BJ (cell line): ENCODE results near the gene PCK2. TPM values are rescaled to one million over a fixed set of nuclear protein-coding genes. Genes with fewer than 3 reads are reported as not detected.
"Not testable (repeated sequence)": the region's sequence is repeated elsewhere in the genome, so short reads cannot be mapped to it uniquely, and the experiment has no call there.

Source experiments
- CTCF ChIA-PET: fragments of 350-600 bp; formaldehyde crosslinking; extraction: SDS; loops from one replicate; lab custom pipeline; 2021; ENCODE audit warnings: antibody characterized with exemption, inconsistent platforms; lab: Yijun Ruan, JAX
- POLR2A ChIA-PET: fragments of 300-600 bp; sonication (Branson Sonifier 250); formaldehyde crosslinking; extraction: SDS; loops from one replicate; lab custom pipeline; 2021; ENCODE audit warnings: antibody characterized with exemption; lab: Charles Lee
- DNase-seq: peaks from one replicate; pipeline ENCODE4 v3.0.0-alpha.2; 2011; ENCODE audit warnings: low read depth
- H3K27me3 ChIP-seq: 2 replicates; pipeline ENCODE4 v1.6.0; 2011; ENCODE audit warnings: low read length; ENCODE audit not compliant: control insufficient read depth, insufficient read depth
- H3K36me3 ChIP-seq: 2 replicates; pipeline ENCODE4 v1.5.1; 2011; ENCODE audit warnings: low read length; ENCODE audit not compliant: control insufficient read depth, insufficient read depth
- H3K4me3 ChIP-seq: 2 replicates; pipeline ENCODE4 v1.5.1; 2011; ENCODE audit warnings: low read depth, mild to moderate bottlenecking, control low read depth, low read length
- CTCF ChIP-seq: IDR thresholded peaks from 2 replicates; pipeline ENCODE4 v1.5.1; 2011; ENCODE audit warnings: low read depth, mild to moderate bottlenecking, control low read depth, inconsistent platforms, low read length, moderate library complexity; ENCODE audit not compliant: insufficient read depth
- polyA minus RNA-seq: library from RNA; depleted of rRNA, polyadenylated mRNA; stranded (reverse); fragments of >200 nt; gene quantifications from 2 replicates; pipeline ENCODE4 v1.2.3, GENCODE V29; 2011; rRNA and poly(A)+ RNA removed
- polyA plus RNA-seq: library from polyadenylated mRNA; depleted of rRNA; stranded (reverse); fragments of >200 nt; gene quantifications from 2 replicates; pipeline ENCODE4 v1.2.3, GENCODE V29; 2011; rRNA removed

PCK2 gene
- polyA plus RNA-seq = 141 and 227 TPM in 2 replicates
- polyA minus RNA-seq = 241 and 308 TPM in 2 replicates

DNA sequence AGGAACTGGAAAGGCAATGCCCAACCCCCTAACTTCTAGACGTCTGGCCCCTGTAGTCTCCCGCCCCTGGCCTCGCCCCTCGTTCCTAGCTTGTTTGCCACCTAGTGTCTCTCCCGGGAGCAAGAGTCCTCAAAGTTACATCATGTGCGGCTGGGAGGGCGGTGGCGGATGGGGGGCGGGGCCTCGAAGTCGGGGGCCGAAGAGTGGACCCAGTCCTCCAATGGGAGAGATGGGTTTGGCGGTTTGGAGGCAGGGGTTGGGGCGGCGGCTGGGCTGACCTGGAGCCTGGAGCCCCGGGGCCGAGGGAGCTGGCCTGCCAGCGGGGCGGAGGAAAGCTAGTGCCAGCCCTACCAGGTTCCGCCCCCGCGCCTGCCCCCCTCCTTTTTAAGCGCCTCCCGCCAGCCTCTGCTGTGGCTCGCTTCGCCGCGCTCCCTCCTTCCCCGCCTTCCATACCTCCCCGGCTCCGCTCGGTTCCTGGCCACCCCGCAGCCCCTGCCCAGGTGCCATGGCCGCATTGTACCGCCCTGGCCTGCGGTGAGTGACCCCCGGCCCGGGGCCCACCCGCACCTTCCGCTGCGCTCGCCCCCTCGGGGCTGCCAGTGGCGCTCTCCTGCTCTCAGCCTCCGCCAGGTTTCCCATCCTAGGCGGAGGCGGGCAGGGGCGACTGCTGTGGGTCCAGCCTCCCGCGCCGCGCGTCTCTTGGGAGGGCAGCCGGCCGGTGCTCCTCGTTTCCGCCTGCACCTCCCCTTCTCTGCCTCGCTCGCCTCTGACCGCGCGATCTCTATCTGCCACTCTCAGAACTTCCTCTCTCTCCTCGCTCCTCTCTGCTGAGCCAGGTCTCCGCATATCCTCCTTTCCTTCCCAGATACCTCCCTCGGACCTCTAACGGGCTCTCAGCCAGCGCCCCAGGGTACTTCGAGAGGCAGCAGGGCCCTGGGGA is at the start of gene PCK2:
PCK2 (plus strand) TSS at position 411 of the 940 bp plus-strand sequence; CDS start at position 506, 95 bp downstream.
- ChIA-PET POLR2A (interaction anchor here (0.5 to 1.4 kb wide), 5 partner anchors 15 to 865 kb away, joined by 3 to 10 read pairs (median 4); partner anchors contain the start of genes DCAF11 and NRL), CTCF (interaction anchor here (0.7 to 13.0 kb wide), 7 partner anchors 10 to 79 kb away, joined by 3 to 200 read pairs (median 7); partner anchors contain the start of gene DCAF11)
- Histone ChIP-seq H3K4me3 (peak within 1 kb of the TSS; percentile 82), H3K27me3 (no peaks in the 10 kb centered on the region), H3K36me3 (peaks cover 17% of the 10 kb centered on the region)
- DNase-seq = peak; percentile 84
- peak; percentile 21; the same call in 1 of the 2 replicates for TF ChIP-seq CTCF

DNA sequence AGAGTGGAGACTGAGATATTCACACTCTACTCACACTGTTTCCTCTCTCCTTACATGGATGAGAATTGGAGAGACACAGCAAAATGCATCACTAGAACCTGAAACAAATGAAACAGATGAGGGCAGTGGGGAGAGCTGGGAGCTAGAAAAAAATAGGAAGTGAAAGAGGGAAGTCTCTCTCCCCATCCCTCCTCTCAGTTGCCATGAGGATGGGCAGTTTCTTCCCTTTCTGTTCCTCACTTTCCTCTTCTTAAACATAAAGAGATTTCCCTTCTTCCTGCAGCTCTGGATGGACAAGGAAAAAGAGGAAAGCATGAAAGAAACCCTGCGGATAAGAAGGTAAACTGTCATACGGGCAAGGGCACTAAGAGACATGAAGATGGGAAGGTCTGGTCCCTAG is 45.1 kb upstream of the PCK2 start:
- DNase-seq, CTCF ChIA-PET, H3K4me3 ChIP-seq, H3K27me3 ChIP-seq, H3K36me3 ChIP-seq, POLR2A ChIA-PET: not testable (repeated sequence)

- POLR2A ChIA-PET, DNase-seq, H3K36me3 ChIP-seq, H3K4me3 ChIP-seq: not testable (repeated sequence)
- CTCF ChIA-PET = interaction anchor here (0.6 to 2.0 kb wide), 3 partner anchors 8 to 257 kb away, joined by 3 to 10 read pairs (median 5); no protein-coding TSS in a partner anchor
- peaks cover 12% of the 10 kb centered on the region for H3K27me3 ChIP-seq
Observed at GRCh38 chr14:24050753-24051152, 43.4 kb upstream of the PCK2 start.

- CTCF ChIA-PET = interaction anchor here (0.6 to 2.0 kb wide), 9 partner anchors 15 to 257 kb away, joined by 3 to 12 read pairs (median 4); partner anchors contain the start of gene PSME2
- POLR2A ChIA-PET = no interaction called here
Observed at GRCh38 chr14:24051176-24051788, 42.8 kb upstream of the PCK2 start.

DNA sequence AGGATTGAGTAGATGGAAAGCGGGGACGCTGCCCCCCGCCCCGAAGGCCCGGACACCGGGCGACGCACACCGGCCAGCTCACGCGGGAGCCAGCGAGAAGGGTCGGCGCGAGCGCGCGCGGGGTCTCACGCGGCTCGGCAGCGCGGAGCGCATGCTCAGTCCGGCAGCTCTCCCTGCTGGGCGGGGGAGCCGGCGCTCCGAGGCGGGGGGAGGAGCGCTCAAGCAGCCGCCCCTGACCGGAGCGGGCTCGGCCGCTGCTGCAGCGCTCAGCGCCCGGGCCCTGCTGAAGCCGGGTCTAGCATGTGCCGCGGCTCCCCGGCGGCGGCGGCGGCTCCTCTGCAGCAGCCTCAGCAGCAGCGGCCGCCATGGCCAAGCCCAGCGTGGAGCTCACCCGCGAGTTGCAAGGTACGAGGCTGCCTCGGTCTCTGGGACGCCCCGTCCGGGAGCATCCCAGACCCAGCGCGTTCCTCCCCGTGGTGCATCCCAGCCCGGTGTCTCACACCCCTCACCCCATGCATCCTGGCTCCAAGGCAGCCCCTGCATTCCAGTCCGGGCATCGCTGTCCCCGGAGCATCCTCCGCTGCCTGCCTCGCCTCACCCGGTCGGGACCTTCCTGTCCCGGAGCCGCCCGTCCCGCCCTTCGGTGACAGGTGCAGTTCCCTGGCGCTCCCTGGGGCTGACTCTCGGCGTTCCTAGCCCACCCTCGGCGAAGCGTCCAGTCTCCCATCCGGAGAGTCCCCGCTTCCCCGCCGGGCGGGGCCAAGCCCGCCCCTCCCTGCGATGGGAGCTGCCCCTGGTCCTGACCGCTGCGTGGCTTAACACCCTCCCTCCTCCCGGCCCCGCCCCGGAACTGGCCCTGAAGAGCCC is 42.1 kb upstream of the PCK2 start, which contains the start of gene CARMIL3:
CARMIL3 (plus strand) TSS at position 221 of the 867 bp plus-strand sequence; CDS start at position 366, 145 bp downstream.
- POLR2A ChIA-PET = no interaction called here
- no peak for TF ChIP-seq CTCF
- Histone ChIP-seq H3K4me3 (peak within 1 kb of the TSS; percentile 48), H3K36me3 (no peaks in the 10 kb centered on the region), H3K27me3 (peaks cover 15% of the 10 kb centered on the region)
- CTCF ChIA-PET = interaction anchor here (0.6 to 2.0 kb wide), 8 partner anchors 16 to 114 kb away, joined by 3 to 12 read pairs (median 4); partner anchors contain the start of gene PSME2
- no peak for DNase-seq

More at GRCh38 chr14:24051176-24051788, 42.8 kb upstream of the PCK2 start:
- DNase-seq = no peak
- Histone ChIP-seq H3K27me3 (peaks cover 14% of the 10 kb centered on the region), H3K4me3 (peak overlapping the region; percentile 48), H3K36me3 (no peaks in the 10 kb centered on the region)
- no peak for TF ChIP-seq CTCF
